ENCODE data around the gene MFSD11. TPM values are rescaled to one million over a fixed set of nuclear protein-coding genes. Genes with fewer than 3 reads are reported as not detected.
"Not testable (repeated sequence)": the region's sequence is repeated elsewhere in the genome, so short reads cannot be mapped to it uniquely, and the experiment has no call there.

Gene MFSD11
- total RNA-seq, 2 experiments from 2014 or later = 15.0 to 15.8 TPM

- Mint-ChIP-seq H3K27ac (no peak overlapping the region), H3K4me3 (no peak overlapping the region), H3K9me3 (no peaks in the 10 kb centered on the region), H3K36me3 (ENCODE audit: low read depth) (peaks cover under 1% of the 10 kb centered on the region), H3K27me3 (ENCODE audit: low read depth) (no peaks in the 10 kb centered on the region), H3K4me1 (ENCODE audit: low read depth) (no peaks in the 10 kb centered on the region)
- intact Hi-C loops (cut with micrococcal nuclease) = loop anchor here (1.0 to 2.0 kb wide), 2 partner anchors 47 to 54 kb away; no protein-coding TSS in a partner anchor
- CTCF ChIA-PET = interaction anchor here (0.6 to 0.8 kb wide), 2 partner anchors 11 to 63 kb away, joined by 3 read pairs; no protein-coding TSS in a partner anchor
- peak; percentile 40 for DNase-seq
These were observed 43.4 kb downstream of the MFSD11 start for GRCh38 chr17:76781056-76781982.

GRCh38 chr17:76783146-76783545 lies 45.2 kb downstream of the MFSD11 start:
- CTCF ChIA-PET = interaction anchor here (1.2 kb wide), 1 partner anchor 12 kb away, joined by 3 read pairs; no protein-coding TSS in a partner anchor
- no peaks in the 10 kb centered on the region for H3K27me3 Mint-ChIP-seq (ENCODE audit: low read depth)
- H3K9me3 Mint-ChIP-seq = no peaks in the 10 kb centered on the region
- H3K4me1 Mint-ChIP-seq (ENCODE audit: low read depth) = peaks cover 3% of the 10 kb centered on the region
- H3K4me3 Mint-ChIP-seq = no peak overlapping the region
- DNase-seq = no peak
- no peak overlapping the region for H3K27ac Mint-ChIP-seq
- H3K36me3 Mint-ChIP-seq (ENCODE audit: low read depth) = no peaks in the 10 kb centered on the region
- intact Hi-C loops (cut with micrococcal nuclease) = no loop called here

- no peaks in the 10 kb centered on the region for H3K9me3 Mint-ChIP-seq
- CTCF ChIA-PET = no interaction called here
- no peak for DNase-seq
- no peaks in the 10 kb centered on the region for H3K27me3 Mint-ChIP-seq (ENCODE audit: low read depth)
- H3K27ac Mint-ChIP-seq = no peak overlapping the region
- H3K4me1 Mint-ChIP-seq (ENCODE audit: low read depth) = peaks cover 3% of the 10 kb centered on the region
- no peaks in the 10 kb centered on the region for H3K36me3 Mint-ChIP-seq (ENCODE audit: low read depth)
- no peak overlapping the region for H3K4me3 Mint-ChIP-seq
- intact Hi-C loops (cut with micrococcal nuclease) = no loop called here
These were observed 47.0 kb downstream of the MFSD11 start for GRCh38 chr17:76784926-76785325.

GRCh38 chr17:76787866-76788265 lies 49.9 kb downstream of the MFSD11 start:
- CTCF ChIA-PET; H3K27ac Mint-ChIP-seq; H3K36me3 Mint-ChIP-seq (ENCODE audit: low read depth); intact Hi-C loops (cut with micrococcal nuclease); H3K9me3 Mint-ChIP-seq; H3K4me3 Mint-ChIP-seq; DNase-seq; H3K27me3 Mint-ChIP-seq (ENCODE audit: low read depth): not testable (repeated sequence)
- H3K4me1 Mint-ChIP-seq (ENCODE audit: low read depth) = peaks cover 14% of the 10 kb centered on the region

GRCh38 chr17:76789235-76789788 lies 51.4 kb downstream of the MFSD11 start:
- no peaks in the 10 kb centered on the region for H3K36me3 Mint-ChIP-seq (ENCODE audit: low read depth)
- H3K4me1 Mint-ChIP-seq (ENCODE audit: low read depth) = peaks cover 14% of the 10 kb centered on the region
- H3K27me3 Mint-ChIP-seq (ENCODE audit: low read depth) = no peaks in the 10 kb centered on the region
- intact Hi-C loops (cut with micrococcal nuclease) = no loop called here
- CTCF ChIA-PET = no interaction called here
- no peak overlapping the region for H3K27ac Mint-ChIP-seq
- no peak overlapping the region for H3K4me3 Mint-ChIP-seq
- H3K9me3 Mint-ChIP-seq = no peaks in the 10 kb centered on the region
- DNase-seq = no peak

GRCh38 chr17:76791053-76791980 lies 53.4 kb downstream of the MFSD11 start:
- peak; percentile 70 for DNase-seq
- Mint-ChIP-seq H3K4me3 (peak overlapping the region; percentile 27), H3K4me1 (ENCODE audit: low read depth) (peaks cover 14% of the 10 kb centered on the region), H3K9me3 (no peaks in the 10 kb centered on the region), H3K36me3 (ENCODE audit: low read depth) (no peaks in the 10 kb centered on the region), H3K27me3 (ENCODE audit: low read depth) (no peaks in the 10 kb centered on the region), H3K27ac (no peak overlapping the region)
- intact Hi-C loops (cut with micrococcal nuclease) = loop anchor here (5.0 kb wide), 1 partner anchor 39 kb away; no protein-coding TSS in a partner anchor
- CTCF ChIA-PET = interaction anchor here (0.6 kb wide), 1 partner anchor 69 kb away, joined by 3 read pairs; no protein-coding TSS in a partner anchor

- intact Hi-C loops (cut with micrococcal nuclease) = loop anchor here (5.0 kb wide), 1 partner anchor 40 kb away; no protein-coding TSS in a partner anchor
- no peak overlapping the region for H3K27ac Mint-ChIP-seq
- no peak for DNase-seq
- CTCF ChIA-PET = interaction anchor here (0.6 to 0.7 kb wide), 3 partner anchors 11 to 276 kb away, joined by 3 to 4 read pairs (median 3); no protein-coding TSS in a partner anchor
- H3K4me3 Mint-ChIP-seq = no peak overlapping the region
- H3K27me3 Mint-ChIP-seq (ENCODE audit: low read depth) = no peaks in the 10 kb centered on the region
- no peaks in the 10 kb centered on the region for H3K9me3 Mint-ChIP-seq
- peaks cover 11% of the 10 kb centered on the region for H3K4me1 Mint-ChIP-seq (ENCODE audit: low read depth)
- no peaks in the 10 kb centered on the region for H3K36me3 Mint-ChIP-seq (ENCODE audit: low read depth)
These were observed 54.4 kb downstream of the MFSD11 start for GRCh38 chr17:76792348-76792747.

- H3K27me3 Mint-ChIP-seq (ENCODE audit: low read depth) = no peaks in the 10 kb centered on the region
- no peaks in the 10 kb centered on the region for H3K36me3 Mint-ChIP-seq (ENCODE audit: low read depth)
- no peaks in the 10 kb centered on the region for H3K9me3 Mint-ChIP-seq
- CTCF ChIA-PET = no interaction called here
- no peak overlapping the region for H3K27ac Mint-ChIP-seq
- peak; percentile 26 for DNase-seq
- H3K4me1 Mint-ChIP-seq (ENCODE audit: low read depth) = peaks cover 11% of the 10 kb centered on the region
- no peak overlapping the region for H3K4me3 Mint-ChIP-seq
- intact Hi-C loops (cut with micrococcal nuclease) = loop anchor here (5.0 kb wide), 1 partner anchor 41 kb away; no protein-coding TSS in a partner anchor
These were observed 55.9 kb downstream of the MFSD11 start for GRCh38 chr17:76793775-76794174.

GRCh38 chr17:76796081-76796480 lies 58.2 kb downstream of the MFSD11 start:
- CTCF ChIA-PET = no interaction called here
- Mint-ChIP-seq H3K4me1 (ENCODE audit: low read depth) (peaks cover 9% of the 10 kb centered on the region), H3K27me3 (ENCODE audit: low read depth) (no peaks in the 10 kb centered on the region), H3K27ac (no peak overlapping the region), H3K4me3 (no peak overlapping the region), H3K36me3 (ENCODE audit: low read depth) (no peaks in the 10 kb centered on the region), H3K9me3 (no peaks in the 10 kb centered on the region)
- intact Hi-C loops (cut with micrococcal nuclease) = no loop called here
- no peak for DNase-seq

GRCh38 chr17:76797241-76797840 lies 59.4 kb downstream of the MFSD11 start:
- CTCF ChIA-PET = no interaction called here
- no peak for DNase-seq
- Mint-ChIP-seq H3K9me3 (no peaks in the 10 kb centered on the region), H3K4me3 (no peak overlapping the region), H3K27me3 (ENCODE audit: low read depth) (no peaks in the 10 kb centered on the region), H3K36me3 (ENCODE audit: low read depth) (no peaks in the 10 kb centered on the region), H3K4me1 (ENCODE audit: low read depth) (no peaks in the 10 kb centered on the region), H3K27ac (no peak overlapping the region)
- intact Hi-C loops (cut with micrococcal nuclease) = no loop called here

- H3K27me3 Mint-ChIP-seq (ENCODE audit: low read depth) = no peaks in the 10 kb centered on the region
- intact Hi-C loops (cut with micrococcal nuclease) = no loop called here
- no peaks in the 10 kb centered on the region for H3K36me3 Mint-ChIP-seq (ENCODE audit: low read depth)
- H3K4me3 Mint-ChIP-seq = no peak overlapping the region
- no peak for DNase-seq
- no peaks in the 10 kb centered on the region for H3K9me3 Mint-ChIP-seq
- H3K4me1 Mint-ChIP-seq (ENCODE audit: low read depth) = no peaks in the 10 kb centered on the region
- CTCF ChIA-PET = interaction anchor here (0.7 kb wide), 1 partner anchor 792 kb away, joined by 4 read pairs; no protein-coding TSS in a partner anchor
- H3K27ac Mint-ChIP-seq = no peak overlapping the region
These were observed 63.8 kb downstream of the MFSD11 start for GRCh38 chr17:76801706-76802105.
